Measurements from ENCODE around the gene GTF2H3.

Gene GTF2H3

DNA sequence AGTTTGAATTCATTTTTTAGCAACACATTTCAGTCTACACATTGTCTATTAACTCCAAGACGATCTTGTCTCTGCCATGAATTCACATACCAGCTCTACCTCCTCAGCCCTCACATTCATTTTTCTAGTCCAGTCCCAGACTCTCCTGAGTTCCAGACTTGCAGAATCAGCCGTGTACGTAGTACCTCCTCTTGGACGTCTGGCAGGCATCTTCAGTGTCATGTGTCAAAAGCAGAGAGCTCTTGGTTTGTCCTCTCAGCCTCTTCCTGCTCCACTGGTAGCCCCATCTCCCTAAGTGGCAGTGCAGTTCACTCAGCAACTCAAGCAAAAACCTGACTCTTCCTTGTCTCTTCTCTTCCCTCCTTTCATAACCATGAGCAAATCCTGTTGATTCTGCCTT is 22.8 kb downstream of the GTF2H3 start:
- no peak for TF ChIP-seq CTCF (conservative IDR thresholded peaks at IDR 0.05; ENCODE audit: low read depth, low read length)
- no peaks in the 10 kb centered on the region for H3K27me3 ChIP-seq (ENCODE audit: insufficient read depth, low read depth)
- H3K79me2 ChIP-seq (ENCODE audit: insufficient read depth, low read depth) = no peaks in the 10 kb centered on the region
- no peaks in the 10 kb centered on the region for H4K20me1 ChIP-seq (ENCODE audit: insufficient read depth)
- no peak overlapping the region for H2AFZ ChIP-seq (ENCODE audit: low read depth)
- no peaks in the 10 kb centered on the region for H3K36me3 ChIP-seq (ENCODE audit: insufficient read depth)
- H3K4me1 ChIP-seq (ENCODE audit: low read depth, poor library complexity, severe bottlenecking) = peaks cover 43% of the 10 kb centered on the region
- no peak overlapping the region for H3K27ac ChIP-seq
- no peak overlapping the region for H3K4me3 ChIP-seq (IDR thresholded peaks at IDR 0.05; ENCODE audit: insufficient read depth, low read depth, low read length)
- H3K9ac ChIP-seq = no peak overlapping the region
- peak overlapping the region; percentile 54; the same call in 1 of the 2 replicates for H3K4me2 ChIP-seq

GRCh38 chr12:123657211-123657610 is 23.6 kb downstream of the GTF2H3 start:
- Histone ChIP-seq H3K9ac (no peak overlapping the region), H2AFZ (ENCODE audit: low read depth) (no peak overlapping the region), H3K27me3 (ENCODE audit: insufficient read depth, low read depth) (no peaks in the 10 kb centered on the region), H4K20me1 (ENCODE audit: insufficient read depth) (no peaks in the 10 kb centered on the region), H3K4me3 (IDR thresholded peaks at IDR 0.05; ENCODE audit: insufficient read depth, low read depth, low read length) (no peak overlapping the region), H3K36me3 (ENCODE audit: insufficient read depth) (no peaks in the 10 kb centered on the region), H3K4me2 (no peak overlapping the region), H3K4me1 (ENCODE audit: low read depth, poor library complexity, severe bottlenecking) (peaks cover 43% of the 10 kb centered on the region), H3K79me2 (ENCODE audit: insufficient read depth, low read depth) (no peaks in the 10 kb centered on the region), H3K27ac (no peak overlapping the region)
- TF ChIP-seq CTCF (conservative IDR thresholded peaks at IDR 0.05; ENCODE audit: low read depth, low read length) = no peak

DNA sequence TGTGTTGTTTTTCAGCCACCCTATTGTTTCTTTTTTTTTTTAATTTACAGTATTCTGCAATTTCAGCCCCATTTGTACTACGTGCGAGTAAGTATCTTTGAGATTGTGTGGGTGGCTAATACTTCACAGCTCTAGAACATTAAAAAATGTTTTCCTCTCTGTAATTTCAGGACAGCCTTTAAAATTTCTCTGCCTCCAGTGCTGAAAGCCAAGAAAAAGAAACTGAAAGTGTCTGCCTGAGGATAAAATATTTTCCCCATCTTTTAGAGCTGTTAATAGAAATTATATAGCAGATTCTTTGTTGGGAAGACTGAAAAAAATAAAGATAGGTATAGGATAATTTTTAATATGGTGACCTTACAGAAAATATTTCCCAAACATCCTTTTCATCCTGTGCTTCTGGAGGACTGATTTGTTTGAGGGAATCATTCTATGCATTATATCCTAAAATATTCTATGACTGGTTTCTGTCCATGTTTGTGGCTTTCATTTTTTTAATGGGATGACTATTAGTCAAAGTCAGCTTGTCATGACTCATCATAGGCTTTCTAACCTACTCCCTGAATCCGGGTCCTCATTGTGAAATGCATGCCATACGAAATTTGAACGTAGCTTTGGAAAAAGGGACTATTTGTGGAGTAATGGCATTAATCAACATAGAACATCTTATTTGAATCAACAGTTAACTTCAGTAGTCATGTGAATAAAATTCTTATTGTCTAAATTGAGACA is 26.5 kb downstream of the GTF2H3 start:
- Histone ChIP-seq H4K20me1 (ENCODE audit: insufficient read depth) (no peaks in the 10 kb centered on the region), H3K4me1 (ENCODE audit: low read depth, poor library complexity, severe bottlenecking) (peaks cover 26% of the 10 kb centered on the region), H2AFZ (ENCODE audit: low read depth) (no peak overlapping the region), H3K79me2 (ENCODE audit: insufficient read depth, low read depth) (no peaks in the 10 kb centered on the region), H3K4me2 (no peak overlapping the region), H3K36me3 (ENCODE audit: insufficient read depth) (no peaks in the 10 kb centered on the region), H3K9ac (no peak overlapping the region), H3K4me3 (IDR thresholded peaks at IDR 0.05; ENCODE audit: insufficient read depth, low read depth, low read length) (no peak overlapping the region), H3K27me3 (ENCODE audit: insufficient read depth, low read depth) (no peaks in the 10 kb centered on the region), H3K27ac (no peak overlapping the region)
- TF ChIP-seq CTCF (conservative IDR thresholded peaks at IDR 0.05; ENCODE audit: low read depth, low read length) = no peak

GRCh38 chr12:123667771-123668170 is 34.1 kb downstream of the GTF2H3 start:
- H3K36me3 ChIP-seq (ENCODE audit: insufficient read depth) = no peaks in the 10 kb centered on the region
- no peak overlapping the region for H3K9ac ChIP-seq
- H4K20me1 ChIP-seq (ENCODE audit: insufficient read depth) = no peaks in the 10 kb centered on the region
- H3K79me2 ChIP-seq (ENCODE audit: insufficient read depth, low read depth) = no peaks in the 10 kb centered on the region
- no peak for TF ChIP-seq CTCF (conservative IDR thresholded peaks at IDR 0.05; ENCODE audit: low read depth, low read length)
- H2AFZ ChIP-seq (ENCODE audit: low read depth) = no peak overlapping the region
- H3K4me1 ChIP-seq (ENCODE audit: low read depth, poor library complexity, severe bottlenecking) = no peaks in the 10 kb centered on the region
- no peaks in the 10 kb centered on the region for H3K27me3 ChIP-seq (ENCODE audit: insufficient read depth, low read depth)
- H3K4me2 ChIP-seq = no peak overlapping the region
- H3K4me3 ChIP-seq (IDR thresholded peaks at IDR 0.05; ENCODE audit: insufficient read depth, low read depth, low read length) = no peak overlapping the region
- H3K27ac ChIP-seq = no peak overlapping the region

All from KMS-11 (cell line).